GM23248 (cell line): ENCODE results near the gene CHADL. TPM values are rescaled to one million over a fixed set of nuclear protein-coding genes. Genes with fewer than 3 reads are reported as not detected.
"Not testable (repeated sequence)": the region's sequence is repeated elsewhere in the genome, so short reads cannot be mapped to it uniquely, and the experiment has no call there.

Experiments
- DNase-seq: peaks from one replicate; pipeline ENCODE4 v3.0.0-alpha.2; 2015
- H2AFZ ChIP-seq: fragments of 200-600 bp; sonication (generic); 2 replicates; pipeline ENCODE4 v1.6.1; 2016; ENCODE audit warnings: antibody characterized with exemption
- H3F3A ChIP-seq: fragments of 200-600 bp; sonication (generic); 2 replicates; pipeline ENCODE4 v1.6.1; 2016; ENCODE audit warnings: mild to moderate bottlenecking, antibody characterized with exemption, mixed run types; ENCODE audit not compliant: insufficient read depth
- H3K27ac ChIP-seq: fragments of 200-600 bp; sonication (generic); 2 replicates; pipeline ENCODE4 v1.5.1; 2016; ENCODE audit warnings: mild to moderate bottlenecking
- H3K27me3 ChIP-seq: fragments of 200-600 bp; sonication (generic); replicated peaks from 2 replicates; pipeline ENCODE4 v1.6.1; 2016; ENCODE audit warnings: mild to moderate bottlenecking; ENCODE audit not compliant: insufficient read depth
- H3K36me3 ChIP-seq: fragments of 200-600 bp; sonication (generic); 2 replicates; pipeline ENCODE4 v1.6.1; 2016; ENCODE audit warnings: low read depth, mild to moderate bottlenecking
- H3K4me1 ChIP-seq: fragments of 200-600 bp; sonication (generic); 2 replicates; pipeline ENCODE4 v1.6.1; 2016; ENCODE audit warnings: mild to moderate bottlenecking; ENCODE audit not compliant: insufficient read depth
- H3K4me2 ChIP-seq: fragments of 200-600 bp; sonication (generic); one replicate; pipeline ENCODE4 v1.6.1; 2016; ENCODE audit warnings: mild to moderate bottlenecking; ENCODE audit not compliant: unreplicated experiment
- H3K4me3 ChIP-seq: fragments of 200-600 bp; sonication (generic); 2 replicates; pipeline ENCODE4 v1.5.1; 2016; ENCODE audit warnings: mild to moderate bottlenecking
- H3K79me2 ChIP-seq: fragments of 200-600 bp; sonication (generic); 2 replicates; pipeline ENCODE4 v1.6.1; 2016; ENCODE audit warnings: mild to moderate bottlenecking; ENCODE audit not compliant: insufficient read depth
- H3K9ac ChIP-seq: fragments of 200-600 bp; sonication (generic); 2 replicates; pipeline ENCODE4 v1.6.1; 2016; ENCODE audit warnings: mild to moderate bottlenecking
- H3K9me2 ChIP-seq: fragments of 200-600 bp; sonication (generic); 2 replicates; pipeline ENCODE4 v1.6.1; 2016; ENCODE audit warnings: mixed run types, mild to moderate bottlenecking, moderate library complexity; ENCODE audit not compliant: insufficient read depth
- H3K9me3 ChIP-seq: fragments of 200-600 bp; sonication (generic); one replicate; pipeline ENCODE4 v1.6.1; 2017; ENCODE audit warnings: low read depth
- H4K20me1 ChIP-seq: fragments of 200-600 bp; sonication (generic); 2 replicates; pipeline ENCODE4 v1.6.0; 2016; ENCODE audit not compliant: insufficient read depth
- EZH2 ChIP-seq: fragments of 200-600 bp; sonication (generic); IDR thresholded peaks from 2 replicates; pipeline ENCODE4 v1.6.1; 2018; ENCODE audit warnings: antibody characterized with exemption, mild to moderate bottlenecking; ENCODE audit not compliant: insufficient read depth, poor library complexity, severe bottlenecking
- EZH2phosphoT487 ChIP-seq: fragments of 200-600 bp; sonication (generic); IDR thresholded peaks from 2 replicates; pipeline ENCODE4 v1.6.1; 2018; ENCODE audit warnings: antibody characterized with exemption, moderate library complexity, mild to moderate bottlenecking, low read depth; ENCODE audit not compliant: insufficient read depth
- WGBS, 2 experiments: methylation state at CpG; one replicate each; pipeline ENCODE4 v1.1.6; 2015 to 2017; ENCODE audit warnings: low lambda C conversion rate in 2 of 2, low coverage in 1 of 2; ENCODE audit errors: missing lambda C conversion rate in 2 of 2; 5-methylcytosine and 5-hydroxymethylcytosine counted together
- in situ Hi-C: fragments of 300-500 bp; cut with MboI; formaldehyde crosslinking; loops from 2 replicates; pipeline ENCODE4 v1.15.0; 2020
- microRNA-seq: library from miRNA; unstranded; fragments of <30 nt; microRNA quantifications from one replicate; pipeline ENCODE4, GENCODE V29; 2016; ENCODE audit warnings: borderline number of aligned reads
- polyA plus RNA-seq: library from polyadenylated mRNA; unstranded; fragments of >200 nt; fragmentation: Nextera tagmentation; extraction: Ambion mirVana; gene quantifications from 2 replicates; pipeline ENCODE4 v1.2.1, GENCODE V29; 2016
- small RNA-seq: library from RNA; depleted of rRNA; stranded (forward); fragments of <200 nt; gene quantifications from one replicate; pipeline ENCODE3, GENCODE V24; 2014; ENCODE audit warnings: low read depth, low replicate concordance
- total RNA-seq: library from RNA; depleted of rRNA; stranded (reverse); fragments of >200 nt; shearing (Covaris generic); gene quantifications from 2 replicates; pipeline ENCODE4 v1.2.3, GENCODE V29; 2014; rRNA removed

CHADL gene
- total and polyA plus RNA-seq, 2 experiments from 2014 or later = 0.22 to 0.88 TPM

DNA sequence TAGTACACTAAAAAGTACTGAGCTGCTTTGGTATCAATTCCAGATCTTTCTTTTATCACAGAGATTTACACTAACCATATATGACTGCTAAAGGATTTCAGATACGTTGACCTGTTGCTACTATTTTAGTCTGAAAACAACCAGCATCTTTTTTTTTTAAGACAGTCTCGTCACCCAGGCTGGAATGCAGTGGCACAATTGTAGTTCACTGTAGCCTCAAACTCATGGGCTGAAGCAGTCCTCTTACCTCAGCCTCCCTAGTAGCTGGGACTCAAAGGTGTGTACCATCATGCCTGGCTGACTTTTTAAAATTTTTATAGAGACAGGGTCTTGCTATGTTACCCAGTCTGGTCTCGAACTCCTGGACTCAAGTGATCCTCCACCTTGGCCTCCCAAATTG, 59.8 kb downstream of the CHADL start:
- no peak overlapping the region for H3K9ac ChIP-seq
- 90 to 91% methylated on average over 3 of the region's 3 CpGs for WGBS, 2 experiments
- H3F3A ChIP-seq = no peaks in the 10 kb centered on the region
- no peaks in the 10 kb centered on the region for H3K4me1 ChIP-seq
- no peaks in the 10 kb centered on the region for H3K27me3 ChIP-seq
- peaks cover 25% of the 10 kb centered on the region; the same call in 1 of the 2 replicates for H3K36me3 ChIP-seq
- no peaks in the 10 kb centered on the region for H4K20me1 ChIP-seq
- H3K4me3 ChIP-seq = no peak overlapping the region
- no peaks in the 10 kb centered on the region for H3K9me3 ChIP-seq
- DNase-seq = no peak
- H3K27ac ChIP-seq = no peak overlapping the region
- no peak overlapping the region for H3K4me2 ChIP-seq
- TF ChIP-seq EZH2 (no peak), EZH2phosphoT487 (no peak)
- no peak overlapping the region for H2AFZ ChIP-seq
- H3K9me2 ChIP-seq = no peaks in the 10 kb centered on the region
- in situ Hi-C loops = no loop called here
- no peaks in the 10 kb centered on the region for H3K79me2 ChIP-seq

DNA sequence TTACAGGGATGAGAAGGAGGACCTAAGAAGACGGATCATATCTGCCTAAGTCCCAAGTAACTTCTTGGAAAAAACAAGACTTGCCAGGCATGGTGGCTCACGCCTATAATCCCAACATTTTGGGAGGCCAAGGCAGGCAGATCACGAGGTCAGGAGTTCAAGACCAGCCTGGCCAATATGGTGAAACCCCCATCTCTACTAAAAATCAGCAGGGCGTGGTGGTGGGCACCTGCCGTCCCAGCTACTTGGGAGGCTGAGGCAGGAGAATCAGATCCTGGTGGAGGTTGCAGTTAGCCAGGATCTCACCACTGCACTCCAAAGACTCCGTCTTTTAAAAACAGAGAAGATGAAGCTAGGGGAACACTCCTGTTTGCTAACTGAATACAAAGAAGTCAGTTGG, 60.4 kb downstream of the CHADL start:
- H3K9me2 ChIP-seq, DNase-seq, H4K20me1 ChIP-seq, H3K9ac ChIP-seq, H3K27ac ChIP-seq, H3K4me3 ChIP-seq, H3K4me1 ChIP-seq, H3K27me3 ChIP-seq, H3K9me3 ChIP-seq, H3K79me2 ChIP-seq, in situ Hi-C loops, H2AFZ ChIP-seq, H3K4me2 ChIP-seq, H3F3A ChIP-seq: not testable (repeated sequence)
- WGBS, 2 experiments = 84 to 85% methylated on average over 6 of the region's 6 CpGs
- H3K36me3 ChIP-seq = peaks cover 29% of the 10 kb centered on the region; the same call in 1 of the 2 replicates

Small RNAs within 50 kb of the gene (microRNA-seq; reads per million reads assigned to microRNA genes)
- not detected for gene MIR6889

Small RNAs within 50 kb of the gene (small RNA-seq; reads per million reads assigned to genes)
- not detected for gene MIR6889

Other genes with a start within 250 kb of the CHADL start
- 18.8 and 23.4 TPM in 2 replicates for gene EP300, start 148.3 kb downstream of the CHADL start, total RNA-seq
- 11.4 and 11.6 TPM in 2 replicates for gene EP300, start 148.3 kb downstream of the CHADL start, polyA plus RNA-seq
- gene L3MBTL2, start 35.6 kb downstream of the CHADL start, total RNA-seq = 19.1 and 24.1 TPM in 2 replicates
- gene L3MBTL2, start 35.6 kb downstream of the CHADL start, polyA plus RNA-seq = 16.8 and 16.9 TPM in 2 replicates
- 73.5 and 79.2 TPM in 2 replicates for gene RANGAP1, start 45.3 kb upstream of the CHADL start, total RNA-seq
- gene RANGAP1, start 45.3 kb upstream of the CHADL start, polyA plus RNA-seq = 52.3 and 54.6 TPM in 2 replicates
- gene ZC3H7B, start 60.6 kb upstream of the CHADL start, total RNA-seq = 54.8 and 54.9 TPM in 2 replicates
- 5.3 and 5.4 TPM in 2 replicates for gene ZC3H7B, start 60.6 kb upstream of the CHADL start, polyA plus RNA-seq
- gene TEF, start 141.0 kb upstream of the CHADL start, total RNA-seq = 4.2 and 4.6 TPM in 2 replicates
- 2.2 and 2.8 TPM in 2 replicates for gene TEF, start 141.0 kb upstream of the CHADL start, polyA plus RNA-seq
- gene TOB2, start 205.9 kb upstream of the CHADL start, total RNA-seq = 29.0 and 35.7 TPM in 2 replicates
- gene TOB2, start 205.9 kb upstream of the CHADL start, polyA plus RNA-seq = 29.6 and 31.1 TPM in 2 replicates
- 41.9 and 53.4 TPM in 2 replicates for gene PHF5A, start 227.8 kb upstream of the CHADL start, total RNA-seq
- gene PHF5A, start 227.8 kb upstream of the CHADL start, polyA plus RNA-seq = 13.1 and 13.7 TPM in 2 replicates
- gene ACO2, start 228.2 kb upstream of the CHADL start, total RNA-seq = 41.5 and 60.4 TPM in 2 replicates
- gene ACO2, start 228.2 kb upstream of the CHADL start, polyA plus RNA-seq = 68.1 and 68.7 TPM in 2 replicates